Head of caudate nucleus (tissue), 42 donors: ENCODE measurements around the gene MTCL1.

Experiments
- DNase-seq, 42 donors: peaks; one replicate each; pipeline versions ENCODE4 v3.0.0 to v3.0.0-alpha.2; 2020 to 2021; ENCODE audit warnings: mixed read lengths in 7 of 42
- intact Hi-C: fragments of 100-400 bp; cut with DNase I; formaldehyde crosslinking; loops from one replicate; pipeline ENCODE4 v1.15.0; 2022

The MTCL1 gene

DNA sequence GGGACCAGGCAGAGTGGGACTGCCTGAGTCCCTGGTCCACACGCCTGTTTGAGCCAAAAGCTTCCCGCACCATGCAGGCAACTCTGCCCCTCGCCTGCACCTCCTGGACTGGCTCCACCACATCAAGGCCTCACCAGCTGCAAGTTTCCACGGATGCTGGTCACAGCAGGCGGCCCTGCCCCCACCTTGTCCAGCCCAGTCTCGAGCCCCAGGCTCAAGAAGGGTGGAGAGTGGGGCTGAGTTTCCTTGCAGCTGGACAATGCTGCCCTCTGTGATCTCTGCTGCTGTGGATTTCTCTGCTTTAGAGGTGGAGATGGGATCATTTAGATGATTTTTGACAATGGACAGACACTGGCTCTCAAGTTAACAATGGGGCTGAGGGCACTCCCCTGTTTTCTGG lies 74.9 kb downstream of the MTCL1 start:
- DNase-seq: peak in 3 of 42 donors; percentile 18 to 39 (median 25)
- intact Hi-C loops: no loop called here

DNA sequence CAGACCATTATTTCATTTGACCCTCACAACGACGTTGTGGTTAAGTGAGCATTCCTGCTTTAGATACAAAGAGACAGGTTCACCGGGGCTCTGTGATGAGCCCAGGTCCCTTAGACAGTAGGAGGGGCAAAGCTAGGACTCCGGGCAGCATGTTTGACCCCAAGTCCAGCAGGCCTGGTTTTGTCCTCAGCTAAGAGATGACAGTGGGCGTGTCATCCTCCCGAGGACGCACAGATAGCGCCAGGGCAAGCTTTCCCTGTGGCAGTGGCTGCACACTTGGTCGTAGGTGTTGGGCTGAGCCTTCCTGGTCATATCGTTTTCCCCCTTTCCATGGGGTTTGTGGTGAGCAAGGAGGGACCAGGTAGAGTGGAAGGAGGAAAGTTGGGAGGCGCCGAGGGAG lies 76.3 kb downstream of the MTCL1 start:
- peak in 1 of 42 donors; percentile 15 for DNase-seq
- intact Hi-C loops: no loop called here

DNA sequence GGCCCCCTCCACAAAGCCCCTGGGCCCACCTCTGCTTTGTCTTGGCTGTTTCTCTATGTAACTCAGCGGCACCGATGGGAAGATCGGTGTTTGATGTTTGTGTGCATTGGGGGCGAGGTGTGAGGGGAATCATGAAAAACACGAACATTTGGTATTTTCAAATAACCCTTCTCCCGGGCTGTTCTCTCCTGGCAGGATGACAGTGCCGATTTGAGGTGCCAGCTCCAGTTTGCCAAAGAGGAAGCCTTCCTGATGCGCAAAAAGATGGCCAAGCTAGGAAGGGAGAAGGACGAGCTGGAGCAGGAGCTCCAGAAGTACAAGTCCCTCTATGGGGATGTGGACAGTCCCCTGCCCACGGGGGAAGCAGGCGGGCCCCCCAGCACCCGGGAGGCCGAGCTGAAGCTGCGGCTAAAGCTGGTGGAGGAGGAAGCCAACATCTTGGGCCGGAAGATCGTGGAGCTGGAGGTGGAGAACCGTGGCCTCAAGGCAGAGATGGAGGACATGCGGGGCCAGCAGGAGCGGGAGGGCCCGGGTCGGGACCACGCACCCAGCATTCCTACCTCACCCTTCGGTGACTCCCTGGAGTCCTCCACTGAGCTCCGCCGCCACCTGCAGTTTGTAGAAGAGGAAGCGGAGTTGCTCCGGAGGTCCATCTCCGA lies 78.1 kb downstream of the MTCL1 start:
- DNase-seq: peak in 1 of 42 donors; percentile 33
- intact Hi-C loops: no loop called here

DNA sequence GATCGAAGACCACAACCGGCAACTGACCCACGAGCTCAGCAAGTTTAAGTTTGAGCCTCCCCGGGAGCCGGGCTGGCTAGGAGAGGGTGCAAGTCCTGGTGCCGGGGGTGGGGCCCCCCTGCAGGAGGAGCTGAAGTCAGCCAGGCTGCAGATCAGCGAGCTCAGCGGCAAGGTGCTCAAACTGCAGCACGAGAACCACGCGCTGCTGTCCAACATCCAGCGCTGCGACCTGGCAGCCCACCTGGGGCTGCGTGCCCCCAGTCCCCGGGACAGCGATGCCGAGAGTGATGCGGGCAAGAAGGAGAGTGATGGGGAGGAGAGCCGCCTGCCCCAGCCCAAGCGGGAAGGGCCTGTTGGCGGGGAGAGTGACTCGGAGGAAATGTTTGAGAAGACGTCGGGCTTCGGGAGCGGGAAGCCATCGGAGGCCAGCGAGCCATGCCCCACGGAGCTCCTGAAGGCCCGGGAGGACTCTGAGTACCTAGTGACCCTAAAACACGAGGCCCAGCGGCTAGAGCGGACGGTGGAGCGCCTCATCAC lies 78.7 kb downstream of the MTCL1 start:
- intact Hi-C loops: no loop called here
- DNase-seq: peak in 1 of 42 donors; percentile 28

DNA sequence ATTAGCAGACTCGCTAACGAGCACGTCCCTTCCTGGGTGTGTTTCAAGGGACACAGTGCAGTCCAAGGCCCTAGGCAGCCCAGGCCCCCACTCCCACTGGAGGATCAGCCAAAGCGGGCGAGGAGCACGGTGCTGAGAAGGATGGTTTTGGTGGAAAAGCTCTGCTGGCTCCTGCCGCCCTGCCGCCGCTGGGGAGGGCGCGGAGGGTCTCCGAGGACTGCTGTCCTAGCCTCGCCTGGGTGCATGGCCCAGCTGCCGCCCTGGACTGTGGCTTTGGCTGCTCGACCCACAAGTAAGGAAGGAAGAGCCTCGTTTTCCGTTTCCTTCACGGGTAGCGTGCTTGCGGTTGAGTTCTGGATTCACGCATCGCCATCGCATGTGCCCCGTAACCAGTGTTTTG lies 79.9 kb downstream of the MTCL1 start:
- peak in 1 of 42 donors; percentile 24 for DNase-seq
- intact Hi-C loops: no loop called here

DNA sequence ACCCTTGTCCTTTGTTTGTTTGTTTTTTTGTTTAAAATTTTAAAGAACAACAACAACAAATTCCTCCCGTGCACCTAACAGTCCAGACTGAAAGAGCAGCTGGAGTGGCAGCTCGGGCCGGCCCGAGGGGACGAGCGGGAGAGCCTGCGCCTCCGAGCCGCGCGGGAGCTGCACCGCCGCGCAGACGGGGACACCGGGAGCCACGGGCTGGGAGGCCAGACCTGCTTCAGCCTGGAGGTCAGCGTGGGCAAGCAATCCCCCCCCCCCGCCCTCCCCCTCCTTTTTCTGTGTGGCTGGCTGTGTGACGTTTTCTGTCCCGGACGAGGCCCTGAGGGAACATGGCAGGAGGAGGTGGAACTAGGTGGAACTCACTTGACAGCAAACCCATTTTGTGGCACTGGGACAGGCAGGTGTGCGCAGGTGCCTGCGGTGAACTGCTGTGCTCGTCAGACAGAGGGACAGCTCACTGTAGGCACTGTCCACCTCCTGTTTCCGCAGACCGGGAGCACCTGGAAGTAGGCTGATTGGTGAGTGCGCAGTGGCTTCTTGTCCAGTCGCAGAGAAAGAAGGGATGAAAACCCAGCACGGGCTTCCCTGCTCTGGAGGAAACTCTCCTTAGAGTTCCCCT lies 80.6 kb downstream of the MTCL1 start:
- DNase-seq: peak in 1 of 42 donors; percentile 19
- intact Hi-C loops: no loop called here

DNA sequence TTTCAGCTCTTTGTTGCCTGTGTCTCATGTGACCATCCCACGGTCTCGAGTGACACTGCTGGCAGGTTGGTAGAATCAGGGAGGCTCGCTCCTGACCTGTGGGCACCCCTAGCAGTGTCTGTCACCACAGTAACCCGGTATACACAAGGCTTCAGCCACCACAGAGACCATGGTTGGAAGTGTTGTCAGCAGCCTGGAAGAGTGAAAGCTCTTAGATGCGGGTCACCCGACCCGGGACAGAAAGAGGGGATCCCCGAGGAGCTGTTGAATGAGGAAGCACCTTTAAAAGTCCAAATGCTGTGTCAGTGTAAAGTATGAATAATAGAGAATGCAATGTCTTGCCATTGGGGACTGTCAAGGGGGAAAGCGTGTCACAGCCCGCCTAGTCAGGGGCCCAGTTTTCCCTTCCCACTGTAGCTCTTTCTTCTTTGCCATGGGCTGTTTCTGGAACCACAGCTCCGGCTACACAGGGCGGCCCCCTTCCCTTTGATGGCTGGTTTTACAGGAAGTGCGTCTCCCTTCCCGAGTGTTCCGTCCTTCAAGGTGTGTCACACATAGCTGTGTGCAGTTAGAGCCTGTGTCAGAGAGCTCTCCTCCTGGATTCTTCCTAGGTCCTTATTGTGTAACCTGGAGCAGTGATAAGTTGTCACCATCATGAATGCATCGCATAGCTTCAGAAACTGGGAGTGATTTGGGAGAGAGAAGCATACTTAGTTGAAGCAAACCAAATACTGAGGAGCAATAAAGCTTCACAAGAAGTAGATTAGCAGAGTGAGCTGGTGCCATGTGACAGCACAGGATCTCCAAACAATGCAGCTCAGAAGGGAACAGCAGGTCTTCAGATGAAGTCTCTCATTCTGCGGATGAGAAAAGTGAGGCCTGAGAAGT lies 81.4 kb downstream of the MTCL1 start:
- intact Hi-C loops: no loop called here
- DNase-seq: peak in 1 of 42 donors; percentile 34

DNA sequence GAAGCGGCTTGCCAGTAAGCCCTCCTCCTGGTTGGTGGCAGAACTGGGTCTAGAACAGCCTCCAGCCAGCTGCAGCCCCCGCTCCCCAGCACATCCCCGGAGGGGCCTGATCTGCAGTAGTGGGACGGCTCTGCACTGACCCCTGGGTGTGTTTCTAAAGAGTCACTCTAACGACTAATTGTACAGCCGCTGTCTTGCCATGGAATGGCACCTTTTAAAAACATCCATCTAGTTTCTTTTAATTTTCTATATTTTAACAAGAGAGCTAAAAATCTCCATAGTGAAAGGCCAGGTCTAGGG lies 82.0 kb downstream of the MTCL1 start:
- intact Hi-C loops: no loop called here
- peak in 4 of 42 donors; percentile 21 to 34 (median 29) for DNase-seq

DNA sequence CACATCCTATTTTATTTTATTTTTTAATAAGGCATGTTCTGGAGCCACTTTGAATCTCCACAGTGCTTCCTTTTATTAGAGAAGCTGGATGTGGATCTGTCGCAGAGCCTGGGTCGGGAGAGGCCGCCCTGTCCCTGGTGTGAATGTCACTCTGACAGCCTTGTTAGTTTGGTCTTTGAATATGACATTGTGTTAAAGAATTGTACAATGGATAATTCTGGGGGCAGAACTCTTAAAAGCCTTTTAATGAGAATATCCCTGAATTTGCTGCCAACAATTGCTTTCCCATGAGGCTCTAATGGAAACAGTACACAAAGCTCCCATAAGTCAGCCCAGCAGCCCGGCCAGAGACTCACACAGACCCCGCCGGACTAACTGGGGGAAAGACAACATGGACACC lies 82.4 kb downstream of the MTCL1 start:
- peak in 9 of 42 donors; percentile 22 to 62 (median 43) for DNase-seq
- intact Hi-C loops: no loop called here

DNA sequence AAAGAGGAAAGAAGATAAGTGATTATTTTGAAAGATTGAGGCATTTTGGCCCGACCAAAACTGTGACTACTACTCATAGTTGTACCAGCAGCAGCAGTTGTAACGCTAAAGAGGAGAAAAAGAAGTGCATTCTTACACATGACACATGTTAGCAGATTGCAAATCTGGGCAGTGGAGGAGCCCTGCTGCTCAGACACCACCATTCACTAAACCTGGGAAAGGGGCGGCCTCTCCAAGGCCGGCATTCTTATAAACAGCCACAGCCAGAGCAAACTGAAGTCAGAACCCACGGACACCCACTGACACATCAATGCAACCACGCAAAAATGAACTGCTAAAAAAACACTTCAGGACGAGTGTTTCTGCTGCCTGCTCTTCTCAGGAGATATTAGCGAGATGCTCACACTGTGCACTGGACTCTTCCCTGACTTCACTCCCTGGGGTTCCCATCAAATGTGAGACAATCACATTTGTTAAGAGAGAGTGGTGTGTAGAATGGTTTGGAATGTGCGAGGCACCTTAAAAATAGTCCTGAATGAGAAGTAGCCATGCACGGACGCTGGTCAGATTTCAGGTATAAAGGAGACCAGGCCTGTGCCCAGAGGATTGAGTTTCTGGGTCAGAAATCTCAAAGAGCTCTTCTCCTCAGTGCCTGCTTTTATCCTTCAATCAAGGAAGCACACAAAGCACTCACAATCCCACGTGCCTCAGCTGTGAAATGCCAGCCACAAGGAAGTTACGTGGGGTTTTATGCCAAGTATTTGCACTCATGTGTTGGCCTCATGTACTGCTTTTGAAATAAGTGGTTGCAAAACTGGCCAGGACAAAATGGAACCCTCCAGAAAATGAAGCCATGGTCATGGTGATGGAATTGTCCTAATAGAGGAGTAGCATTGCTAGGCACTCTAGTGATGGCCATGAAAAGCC lies 83.4 kb downstream of the MTCL1 start:
- intact Hi-C loops: no loop called here
- DNase-seq: peak in 2 of 42 donors; percentile 36 to 41

DNA sequence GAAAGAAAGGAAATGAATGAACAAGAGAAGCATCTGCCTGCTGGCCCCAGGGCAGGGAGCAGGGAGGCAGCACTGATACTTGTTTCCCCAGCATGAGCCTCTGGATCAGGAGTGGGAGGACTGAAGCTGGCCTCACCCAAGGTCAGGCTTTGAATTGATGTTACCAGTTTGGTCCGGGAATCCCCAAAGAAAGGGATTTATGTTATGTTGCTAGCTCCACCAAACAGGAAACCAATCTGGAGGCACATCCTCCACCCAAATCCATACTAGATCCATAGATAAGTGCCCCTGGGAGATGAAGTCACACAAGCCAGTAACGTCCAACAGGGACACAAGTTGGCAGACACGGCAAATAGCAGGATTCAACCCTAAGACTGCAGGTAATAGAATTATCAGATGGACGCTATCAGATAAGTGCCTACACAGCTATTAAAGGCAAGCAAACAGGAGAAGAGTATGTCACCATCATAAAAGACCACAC lies 85.9 kb downstream of the MTCL1 start:
- no peak for DNase-seq
- intact Hi-C loops: no loop called here

DNA sequence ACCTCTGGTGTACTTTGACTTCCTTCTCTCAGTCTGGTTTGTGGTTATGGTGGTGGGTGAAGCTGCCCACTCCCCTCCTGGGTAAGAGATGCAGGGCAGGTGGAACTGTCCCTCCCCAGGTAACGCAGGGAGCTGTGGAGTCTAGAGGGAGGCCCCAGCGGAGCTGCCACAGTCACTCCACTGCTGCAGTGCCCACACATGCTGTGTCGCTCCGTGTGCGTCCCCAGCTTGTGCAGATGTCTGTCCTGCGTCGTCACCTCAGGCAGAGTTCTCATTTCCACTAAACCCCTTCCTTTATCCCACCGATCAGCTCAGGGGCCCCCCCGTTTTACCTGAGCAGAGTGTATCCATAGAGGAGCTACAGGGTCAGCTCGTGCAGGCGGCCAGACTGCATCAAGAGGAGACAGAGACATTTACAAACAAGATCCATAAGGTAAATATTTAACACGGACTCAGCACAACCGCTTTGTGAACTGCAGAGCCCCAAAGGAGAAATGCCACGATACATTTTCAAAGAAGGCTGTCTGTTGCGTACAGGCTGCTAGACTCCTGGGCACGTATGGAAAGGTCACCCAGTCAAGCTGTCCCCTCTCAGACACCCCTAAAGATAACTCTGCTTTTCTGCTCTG lies 87.4 kb downstream of the MTCL1 start:
- DNase-seq: no peak
- intact Hi-C loops: no loop called here

DNA sequence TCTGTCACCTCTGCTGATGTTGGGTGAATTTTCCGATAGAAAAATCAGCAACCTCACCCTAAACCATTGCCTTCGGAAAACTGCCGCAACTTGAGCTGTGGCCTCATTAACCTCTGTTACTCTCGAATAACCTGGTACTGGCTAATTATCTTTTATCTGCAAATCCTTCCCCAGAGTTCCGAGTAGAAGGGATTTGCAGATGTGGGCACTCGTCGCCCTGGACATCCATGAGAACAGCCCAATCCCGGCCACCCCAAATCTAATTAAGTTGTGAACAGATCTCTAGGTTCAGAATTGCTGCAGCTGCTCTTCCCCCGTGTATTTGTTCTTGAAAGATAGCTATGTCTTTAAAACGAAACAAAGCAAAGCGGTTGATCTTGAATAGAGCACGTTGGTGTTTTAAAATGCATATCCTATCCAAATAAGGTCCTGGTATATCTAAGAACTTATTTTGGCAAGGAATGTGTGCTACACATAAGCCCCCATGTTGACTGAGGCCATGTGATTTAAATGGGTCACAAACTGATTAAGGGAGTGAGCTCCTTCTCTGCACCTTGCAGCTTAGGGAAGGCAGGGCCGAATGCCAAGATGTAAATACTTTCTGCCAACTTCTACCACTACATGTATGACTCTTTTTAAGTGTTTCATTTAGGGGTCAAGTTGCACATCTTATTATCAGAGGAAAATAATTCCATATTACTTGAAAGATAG lies 88.2 kb downstream of the MTCL1 start:
- intact Hi-C loops: no loop called here
- peak in 1 of 42 donors; percentile 29 for DNase-seq

DNA sequence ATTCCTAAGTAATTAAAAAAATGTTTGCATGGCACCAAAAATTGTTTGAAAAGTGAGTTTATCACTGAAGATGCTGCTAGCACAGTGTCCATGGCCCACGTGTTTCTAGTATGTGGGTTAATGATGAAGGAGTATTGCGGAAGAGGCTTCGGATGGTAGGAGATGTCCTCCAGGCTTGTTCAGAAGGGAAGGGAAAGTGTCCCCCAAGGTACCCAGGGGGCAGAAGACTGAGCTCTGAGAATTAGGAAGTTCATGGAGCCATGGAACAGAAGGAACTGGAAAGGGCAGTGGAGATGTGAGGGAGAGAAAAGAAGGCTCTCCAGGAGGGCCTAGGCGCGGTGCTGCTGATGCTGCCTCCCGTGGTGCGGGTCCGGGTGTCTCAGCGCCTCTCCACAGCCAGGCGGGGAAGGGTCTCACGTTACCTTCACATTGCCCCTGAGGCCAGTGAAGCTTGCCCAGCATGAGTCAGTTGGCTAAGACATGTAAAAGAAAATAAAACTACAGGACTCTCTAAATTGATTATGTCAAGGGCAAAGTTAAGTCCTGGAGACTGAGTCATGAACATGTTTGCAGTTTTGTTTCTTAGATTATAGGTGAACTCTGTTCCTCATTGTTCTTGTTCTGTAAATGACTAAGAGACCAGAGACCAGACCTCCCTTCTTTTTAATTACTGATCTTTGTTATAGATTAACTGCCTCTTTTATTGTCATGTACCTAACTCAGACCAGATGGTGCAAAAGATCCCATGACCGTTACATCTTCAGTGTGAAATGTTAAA lies 89.0 kb downstream of the MTCL1 start:
- intact Hi-C loops: no loop called here

DNA sequence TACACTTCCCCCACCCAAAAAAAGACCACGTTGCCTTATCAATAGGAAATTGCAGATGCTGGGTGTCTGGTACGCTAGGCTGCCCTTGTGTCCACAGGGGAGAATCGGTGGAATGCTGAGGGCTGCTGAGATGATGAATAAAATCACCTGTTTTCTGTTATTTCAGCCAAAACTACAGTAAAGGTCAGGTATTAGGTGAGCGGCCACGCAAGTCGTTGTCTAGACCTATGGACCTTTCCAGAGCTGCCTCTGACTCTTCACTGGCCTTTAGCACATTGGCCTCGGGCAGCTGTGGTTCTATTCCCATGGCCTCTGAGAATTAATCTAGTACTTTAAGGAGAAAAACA lies 89.6 kb downstream of the MTCL1 start:
- intact Hi-C loops: no loop called here
- DNase-seq: no peak

More for the DNA sequence above, 89.0 kb downstream of the MTCL1 start:
- peak in 1 of 42 donors; percentile 35 for DNase-seq

DNA sequence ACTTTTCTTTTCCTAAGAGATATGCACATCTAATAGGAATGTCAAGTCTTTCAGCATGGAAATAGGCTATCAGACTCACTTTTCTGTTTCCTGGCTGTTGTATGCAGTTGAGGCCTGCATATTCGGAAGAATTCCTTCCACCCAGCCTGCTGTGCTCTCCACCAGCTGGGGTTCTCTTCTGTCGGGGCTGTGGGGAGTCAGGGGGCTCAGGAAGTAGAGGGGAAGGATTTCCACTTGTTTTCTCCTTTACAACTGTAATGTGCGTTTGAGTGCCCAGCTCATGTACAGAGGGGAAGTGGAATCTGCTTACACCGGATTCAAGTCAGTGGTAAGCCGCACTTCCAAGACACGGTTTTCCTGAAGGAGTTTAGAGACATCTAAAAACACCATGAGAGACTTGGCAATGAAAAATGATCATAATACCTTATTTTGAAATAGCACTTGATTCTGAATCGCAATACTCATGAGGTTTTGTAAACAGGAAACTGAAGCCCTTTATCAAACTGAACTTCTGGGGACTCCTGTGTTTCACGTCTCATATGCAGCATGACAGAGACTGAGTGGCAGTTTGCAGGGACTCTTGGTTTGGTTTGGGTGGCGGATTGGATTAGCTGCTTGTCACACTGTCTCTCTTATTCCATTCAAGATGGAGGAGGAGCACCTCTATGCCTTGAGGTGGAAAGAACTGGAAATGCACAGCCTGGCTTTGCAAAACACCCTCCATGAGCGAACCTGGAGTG lies 90.4 kb downstream of the MTCL1 start:
- peak in 1 of 42 donors; percentile 22 for DNase-seq
- intact Hi-C loops: no loop called here
